HEK293 (cell line): Measurements from ENCODE around the gene TMEM151A.

Experiments used
- FEZF1 ChIP-seq: fragments of 450-650 bp; formaldehyde crosslinking; IDR thresholded peaks from 2 replicates; pipeline ENCODE4 v1.5.1; 2016; ENCODE audit warnings: missing biosample characterization, missing genetic modification characterization
- KLF16 ChIP-seq: fragments of 450-650 bp; formaldehyde crosslinking; IDR thresholded peaks from 2 replicates; pipeline ENCODE4 v1.5.1; 2017; ENCODE audit warnings: missing biosample characterization, missing genetic modification characterization
- PBX3 ChIP-seq: sonication (generic); formaldehyde crosslinking; IDR thresholded peaks from 2 replicates; pipeline ENCODE4 v1.8.1; 2022; ENCODE audit warnings: mild to moderate bottlenecking, moderate library complexity, missing genetic modification reagents
- ZNF239 ChIP-seq: fragments of 450-650 bp; formaldehyde crosslinking; IDR thresholded peaks from 2 replicates; pipeline ENCODE4 v1.5.1; 2016; ENCODE audit warnings: missing biosample characterization, missing genetic modification characterization
- ZNF274 ChIP-seq, 2 experiments: fragments of 200-500 bp in 1 of 2; fragments of 450-650 bp in 1 of 2; sonication (Bioruptor generic) in 1 of 2; formaldehyde crosslinking in 1 of 2; IDR thresholded peaks; 2 replicates each; pipeline versions ENCODE4 v1.5.1 to v1.6.1; 2014 to 2016; ENCODE audit warnings: borderline replicate concordance in 1 of 2, inconsistent platforms in 1 of 2, low read length in 1 of 2, missing biosample characterization in 1 of 2, missing genetic modification characterization in 1 of 2
- ZNF362 ChIP-seq: fragments of 450-650 bp; formaldehyde crosslinking; IDR thresholded peaks from 2 replicates; pipeline ENCODE4 v1.5.1; 2016; ENCODE audit warnings: missing biosample characterization, missing genetic modification characterization
- ZNF398 ChIP-seq: fragments of 450-650 bp; formaldehyde crosslinking; IDR thresholded peaks from 2 replicates; pipeline ENCODE4 v1.5.1; 2017; ENCODE audit warnings: missing biosample characterization, missing genetic modification characterization
- ZNF529 ChIP-seq: fragments of 450-650 bp; formaldehyde crosslinking; IDR thresholded peaks from 2 replicates; pipeline ENCODE4 v1.5.1; 2017; ENCODE audit warnings: missing genetic modification characterization, missing biosample characterization; ENCODE audit not compliant: insufficient replicate concordance
- ZNF777 ChIP-seq: fragments of 450-650 bp; formaldehyde crosslinking; IDR thresholded peaks from 2 replicates; pipeline ENCODE4 v1.5.1; 2017; ENCODE audit warnings: missing biosample characterization, missing genetic modification characterization, borderline replicate concordance
- TF ChIP-seq, protein P1 (sequence below): fragments of 450-650 bp; formaldehyde crosslinking; IDR thresholded peaks from 2 replicates; pipeline ENCODE4 v1.5.1; 2016; ENCODE audit warnings: missing biosample characterization, missing genetic modification characterization

- TF ChIP-seq FEZF1 (tag by site-specific recombination) = no peak
- no peak for TF ChIP-seq ZNF239
- TF ChIP-seq, protein P1, sequence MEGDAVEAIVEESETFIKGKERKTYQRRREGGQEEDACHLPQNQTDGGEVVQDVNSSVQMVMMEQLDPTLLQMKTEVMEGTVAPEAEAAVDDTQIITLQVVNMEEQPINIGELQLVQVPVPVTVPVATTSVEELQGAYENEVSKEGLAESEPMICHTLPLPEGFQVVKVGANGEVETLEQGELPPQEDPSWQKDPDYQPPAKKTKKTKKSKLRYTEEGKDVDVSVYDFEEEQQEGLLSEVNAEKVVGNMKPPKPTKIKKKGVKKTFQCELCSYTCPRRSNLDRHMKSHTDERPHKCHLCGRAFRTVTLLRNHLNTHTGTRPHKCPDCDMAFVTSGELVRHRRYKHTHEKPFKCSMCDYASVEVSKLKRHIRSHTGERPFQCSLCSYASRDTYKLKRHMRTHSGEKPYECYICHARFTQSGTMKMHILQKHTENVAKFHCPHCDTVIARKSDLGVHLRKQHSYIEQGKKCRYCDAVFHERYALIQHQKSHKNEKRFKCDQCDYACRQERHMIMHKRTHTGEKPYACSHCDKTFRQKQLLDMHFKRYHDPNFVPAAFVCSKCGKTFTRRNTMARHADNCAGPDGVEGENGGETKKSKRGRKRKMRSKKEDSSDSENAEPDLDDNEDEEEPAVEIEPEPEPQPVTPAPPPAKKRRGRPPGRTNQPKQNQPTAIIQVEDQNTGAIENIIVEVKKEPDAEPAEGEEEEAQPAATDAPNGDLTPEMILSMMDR (tag by site-specific recombination) = no peak
- TF ChIP-seq ZNF274 (IDR thresholded peaks at IDR 0.05; ENCODE audit: low read length) = no peak
- no peak for TF ChIP-seq ZNF274 (tag by site-specific recombination; IDR thresholded peaks at IDR 0.05; ENCODE audit: borderline replicate concordance)
- no peak for TF ChIP-seq ZNF362 (tag by site-specific recombination)
- TF ChIP-seq ZNF777 (tag by site-specific recombination) = no peak
- TF ChIP-seq ZNF398 (tag by site-specific recombination) = 0 out of 2 replicates have a peak, but pooled peaks have one; percentile 12
- no peak for TF ChIP-seq KLF16 (tag by site-specific recombination)
- no peak for TF ChIP-seq PBX3 (CRISPR knock-in tag)
- no peak for TF ChIP-seq ZNF529
These were observed 21.0 kb downstream of the TMEM151A start for GRCh38 chr11:66312549-66313320.
